ENCODE measurements around the gene UTY.

- TF ChIP-seq CTCF (IDR thresholded peaks at IDR 0.05) (no peak), POLR2A (IDR thresholded peaks at IDR 0.05) (no peak)
Measured at GRCh38 chrY:13451572-13451971, 28.3 kb downstream of the UTY start.
